ENCODE results near the gene TSEN2.
A peak's percentile ranks its signal among the peaks of the same experiment; 100 is the strongest.
"Not testable (repeated sequence)": the region's sequence is repeated elsewhere in the genome, so short reads cannot be mapped to it uniquely, and the experiment has no call there.

Gene TSEN2

DNA sequence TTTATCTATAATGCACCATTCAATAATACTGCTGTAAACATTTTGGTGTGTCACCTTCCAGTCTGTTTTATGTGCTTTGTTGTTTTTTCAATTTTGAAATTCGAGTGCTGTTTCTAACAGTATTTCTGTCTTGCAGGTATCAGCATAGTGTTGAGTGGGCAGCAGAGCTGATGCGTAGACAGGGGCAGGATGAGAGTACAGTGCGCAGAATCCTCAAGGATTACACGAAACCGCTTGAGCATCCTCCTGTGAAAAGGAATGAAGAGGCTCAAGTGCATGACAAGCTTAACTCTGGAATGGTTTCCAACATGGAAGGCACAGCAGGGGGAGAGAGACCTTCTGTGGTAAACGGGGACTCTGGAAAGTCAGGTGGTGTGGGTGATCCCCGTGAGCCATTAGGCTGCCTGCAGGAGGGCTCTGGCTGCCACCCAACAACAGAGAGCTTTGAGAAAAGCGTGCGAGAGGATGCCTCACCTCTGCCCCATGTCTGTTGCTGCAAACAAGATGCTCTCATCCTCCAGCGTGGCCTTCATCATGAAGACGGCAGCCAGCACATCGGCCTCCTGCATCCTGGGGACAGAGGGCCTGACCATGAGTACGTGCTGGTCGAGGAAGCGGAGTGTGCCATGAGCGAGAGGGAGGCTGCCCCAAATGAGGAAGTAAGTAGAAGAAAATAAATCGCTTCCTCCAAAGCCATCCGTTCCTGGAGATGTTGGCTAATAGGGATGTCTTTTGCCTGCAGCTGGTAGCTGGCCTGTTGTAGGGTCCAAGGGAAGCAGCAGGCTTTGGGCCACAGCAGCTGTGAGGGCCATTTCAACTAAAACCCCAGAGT lies 19.1 kb downstream of the TSEN2 start:
- no peak for DNase-seq (ENCODE audit: low spot score)

DNA sequence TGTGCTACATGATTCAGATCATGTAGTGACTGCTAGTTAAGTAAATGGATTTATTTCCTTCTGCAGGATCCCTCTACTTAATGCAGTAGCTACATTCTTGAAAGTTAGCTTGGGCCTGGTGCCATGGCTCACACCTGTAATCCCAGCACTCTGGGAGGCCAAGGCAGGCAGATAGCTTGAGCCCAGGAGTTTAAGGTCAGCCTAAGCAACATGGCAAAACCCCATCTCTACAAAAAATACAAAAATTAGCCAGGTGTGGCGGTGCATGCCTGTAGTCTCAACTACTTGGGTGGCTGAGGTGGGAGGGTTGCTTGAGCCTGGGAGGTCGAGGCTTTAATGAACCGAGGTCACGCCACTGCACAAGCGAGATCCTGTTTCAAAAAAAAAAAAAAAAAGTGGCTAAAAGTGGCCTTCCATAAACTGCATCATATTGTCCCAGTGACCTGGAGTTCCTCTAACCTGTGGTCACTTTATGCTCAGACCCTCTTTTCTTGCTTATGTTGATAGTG lies 22.0 kb downstream of the TSEN2 start:
- DNase-seq (ENCODE audit: low spot score), result no peak

DNA sequence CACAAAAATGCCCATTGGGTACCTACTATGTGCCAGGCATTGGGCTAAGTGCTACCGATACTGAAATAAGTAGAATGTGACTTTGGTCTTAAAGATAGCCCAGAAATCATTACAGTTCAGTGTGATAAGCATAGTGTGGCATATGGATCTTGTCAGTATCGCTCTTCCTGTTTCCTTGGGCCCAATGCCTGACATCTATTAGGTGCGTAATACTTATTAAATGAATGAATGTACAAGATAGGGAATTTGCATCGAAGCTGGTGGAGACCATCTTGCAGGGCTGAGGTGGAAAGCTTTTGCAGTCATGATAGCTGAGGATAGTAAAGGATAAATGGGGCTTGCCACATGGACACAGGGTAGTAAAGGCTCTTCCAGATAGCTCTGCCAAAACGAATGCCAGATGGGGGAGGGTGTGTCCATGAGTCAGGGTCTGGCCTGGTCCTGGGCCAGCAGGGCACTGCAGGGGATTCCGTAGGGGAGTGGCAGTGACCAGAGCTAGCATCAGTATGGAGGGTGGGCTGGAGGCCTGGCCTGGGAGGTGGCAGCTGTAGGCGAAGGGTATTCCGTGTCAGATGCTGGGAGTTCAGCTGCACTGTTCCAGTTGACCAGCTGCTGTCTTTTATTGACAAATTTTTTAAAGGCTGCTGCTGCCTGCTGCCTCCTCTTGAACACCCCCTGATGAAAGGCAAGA lies 23.5 kb downstream of the TSEN2 start:
- DNase-seq (ENCODE audit: low spot score), result no peak

DNA sequence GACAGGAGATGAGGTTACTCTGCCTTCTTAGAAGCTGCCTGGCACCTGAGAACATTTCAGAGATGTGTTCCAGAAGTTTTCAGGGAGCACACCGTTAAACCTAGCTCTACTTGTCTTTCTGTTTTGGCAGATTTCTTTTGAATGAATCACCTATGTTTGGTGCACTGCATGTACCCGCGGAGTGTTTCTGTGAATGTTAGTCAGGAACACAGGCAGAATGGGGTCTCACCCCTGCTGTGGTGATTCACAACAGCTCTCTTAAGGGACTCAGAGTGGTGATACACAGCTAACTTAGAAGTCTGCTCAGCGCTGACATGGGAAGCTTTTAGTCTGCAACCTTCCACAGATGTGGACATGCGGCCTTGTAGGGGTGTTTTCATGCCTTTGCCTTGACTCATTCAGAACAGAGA lies 24.0 kb downstream of the TSEN2 start:
- DNase-seq (ENCODE audit: low spot score), result no peak

DNA sequence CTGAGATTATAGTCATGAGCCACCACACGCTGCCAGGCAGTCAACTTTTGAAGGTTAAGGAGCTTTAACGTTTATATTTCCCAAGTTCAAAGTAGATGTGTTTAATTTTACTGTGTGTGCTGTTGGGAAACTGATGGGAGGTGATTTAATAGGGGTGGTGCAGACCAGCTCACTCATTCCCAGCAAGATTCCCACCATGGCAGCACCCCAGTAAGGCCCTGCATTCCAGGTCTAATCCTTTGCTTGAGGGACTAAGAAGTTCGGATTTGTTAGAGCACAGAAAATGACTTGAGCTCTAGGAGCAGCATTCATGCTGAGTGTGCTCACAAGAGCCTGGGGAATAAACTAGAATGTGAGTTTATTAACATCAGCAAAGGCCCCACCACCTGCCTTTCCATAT lies 25.2 kb downstream of the TSEN2 start:
- no peak for DNase-seq (ENCODE audit: low spot score)

DNA sequence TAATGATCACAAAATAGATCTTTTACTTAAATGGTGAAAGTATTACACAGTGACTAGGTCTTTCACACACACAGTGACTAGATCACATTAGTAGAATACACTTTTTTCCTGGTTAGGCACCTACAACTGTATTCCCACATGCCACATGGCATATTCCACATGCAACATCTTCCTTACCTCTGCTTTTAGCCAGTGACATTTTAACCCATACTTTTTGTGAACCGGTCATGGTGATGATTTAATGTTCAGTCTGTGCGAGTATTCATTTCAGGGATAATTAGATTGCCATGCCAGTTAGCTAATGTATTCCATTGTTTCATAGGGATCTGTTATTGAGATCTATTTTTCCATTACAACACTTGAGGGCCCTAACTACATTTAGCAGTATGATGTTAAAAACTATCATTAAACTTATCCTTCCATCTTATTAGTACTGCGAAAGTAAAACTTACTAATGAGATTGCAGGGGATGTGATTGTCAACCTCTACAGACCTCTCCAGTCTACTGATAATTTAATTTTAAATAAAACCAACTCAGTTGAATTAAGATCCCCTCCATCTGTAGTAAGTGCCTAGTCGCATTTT lies 28.3 kb downstream of the TSEN2 start:
- DNase-seq (ENCODE audit: low spot score), result peak; percentile 75

DNA sequence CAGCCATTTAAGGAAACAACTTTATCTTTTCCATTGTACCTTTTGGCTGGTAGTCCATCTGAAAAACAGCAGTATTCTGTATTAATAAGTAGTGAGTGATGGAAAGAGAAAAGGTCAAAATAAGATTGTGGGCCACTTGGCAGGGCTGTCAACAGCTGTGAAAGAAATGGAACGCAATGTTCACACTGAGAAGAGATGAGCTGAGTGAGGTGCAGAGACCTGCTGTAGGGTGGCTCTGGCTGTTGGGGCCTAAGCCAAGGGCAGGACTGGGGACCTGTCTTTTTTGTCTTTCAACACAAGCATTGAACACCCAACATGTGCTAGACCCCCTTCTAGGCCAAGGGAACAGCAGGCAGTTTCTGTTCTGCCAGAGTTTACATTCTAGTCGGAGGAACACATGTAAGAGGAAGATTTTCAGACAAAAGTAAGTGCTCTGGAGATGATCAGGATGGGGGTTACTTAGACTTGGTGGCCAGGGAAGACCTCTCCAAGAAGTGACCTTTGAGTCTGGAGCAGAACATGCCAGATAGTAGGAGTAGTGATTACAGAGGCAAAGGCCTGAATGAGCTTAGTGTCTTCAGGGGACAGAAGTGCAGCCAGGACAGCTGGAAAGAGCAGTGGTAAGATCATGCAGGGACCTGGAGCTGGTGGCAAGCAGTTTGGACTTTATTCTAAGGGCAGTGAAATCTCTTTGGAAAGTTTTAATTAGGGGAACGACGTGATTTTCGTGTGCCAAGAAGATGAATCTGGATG lies 29.6 kb downstream of the TSEN2 start:
- no peak for DNase-seq (ENCODE audit: low spot score)

DNA sequence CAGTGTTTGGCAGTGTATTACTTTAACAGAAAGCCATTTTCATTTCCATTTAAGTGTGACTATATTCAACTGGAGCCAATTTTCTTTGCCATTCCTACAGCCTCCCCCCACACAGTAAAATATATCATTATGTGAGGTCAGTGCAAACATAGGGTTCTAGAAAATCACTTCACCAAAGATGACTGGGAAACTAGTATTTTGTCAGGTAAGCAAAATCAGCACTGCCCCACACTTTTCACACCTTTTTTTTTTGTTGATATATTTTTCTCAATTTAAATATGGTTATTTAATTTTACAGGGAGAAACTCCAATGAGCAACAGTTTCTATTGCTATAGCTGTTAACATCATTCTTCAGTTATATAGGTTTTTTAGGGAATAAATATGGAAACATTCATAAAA lies 31.4 kb downstream of the TSEN2 start:
- no peak for DNase-seq (ENCODE audit: low spot score)

DNA sequence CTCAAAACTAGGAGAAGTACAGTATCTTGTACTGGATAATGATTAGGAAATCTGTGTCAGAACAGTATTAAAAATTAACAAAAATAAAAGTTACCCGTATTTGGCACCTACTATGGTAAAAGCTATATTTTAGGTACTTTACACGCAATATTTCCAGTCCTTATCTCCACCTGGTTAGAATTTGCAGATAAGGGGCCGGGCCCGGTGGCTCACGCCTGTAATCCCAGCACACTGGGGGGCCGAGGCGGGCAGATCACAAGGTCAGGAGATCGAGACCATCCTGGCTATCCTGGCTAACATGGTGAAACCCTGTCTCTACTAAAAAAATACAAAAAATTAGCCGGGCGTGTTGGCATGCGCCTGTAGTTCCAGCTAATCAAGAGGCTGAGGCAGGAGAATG lies 32.6 kb downstream of the TSEN2 start:
- DNase-seq (ENCODE audit: low spot score), result no peak

DNA sequence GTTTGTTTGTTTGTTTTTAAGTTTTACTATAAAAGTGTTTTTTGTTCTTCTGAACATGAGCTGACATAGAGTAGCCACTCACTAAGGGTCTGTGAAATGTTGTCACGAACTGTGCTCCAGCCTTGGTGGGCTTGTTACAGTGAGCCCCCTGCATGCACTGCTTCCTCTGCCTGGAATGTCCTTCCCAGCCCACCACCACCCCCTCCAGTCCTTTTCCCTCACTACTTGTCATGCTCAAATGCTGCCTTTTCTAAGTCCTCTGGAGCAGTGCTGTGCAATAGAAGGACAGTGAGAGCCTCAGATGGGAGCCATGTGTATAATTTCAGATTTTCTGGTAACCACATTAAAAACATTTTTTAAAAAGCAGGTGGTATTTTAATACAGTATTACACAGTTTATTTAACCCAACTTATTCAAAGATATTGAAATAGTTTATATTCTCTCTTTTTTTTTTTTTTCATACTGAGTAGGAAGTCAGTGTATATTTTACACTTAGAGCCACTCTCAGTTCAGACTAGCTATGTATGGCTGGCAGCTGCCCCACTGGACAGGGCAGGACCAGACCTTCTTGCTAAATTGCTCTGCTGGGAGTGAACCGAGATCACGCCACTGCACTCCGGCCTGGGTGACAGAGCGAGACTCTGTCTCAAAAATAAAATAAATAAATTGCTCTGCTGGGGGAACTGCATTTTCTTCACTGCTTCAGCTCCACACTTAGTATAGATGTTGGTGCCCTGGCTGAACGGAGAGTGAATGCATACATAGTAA lies 34.2 kb downstream of the TSEN2 start:
- DNase-seq (ENCODE audit: low spot score), result no peak

DNA sequence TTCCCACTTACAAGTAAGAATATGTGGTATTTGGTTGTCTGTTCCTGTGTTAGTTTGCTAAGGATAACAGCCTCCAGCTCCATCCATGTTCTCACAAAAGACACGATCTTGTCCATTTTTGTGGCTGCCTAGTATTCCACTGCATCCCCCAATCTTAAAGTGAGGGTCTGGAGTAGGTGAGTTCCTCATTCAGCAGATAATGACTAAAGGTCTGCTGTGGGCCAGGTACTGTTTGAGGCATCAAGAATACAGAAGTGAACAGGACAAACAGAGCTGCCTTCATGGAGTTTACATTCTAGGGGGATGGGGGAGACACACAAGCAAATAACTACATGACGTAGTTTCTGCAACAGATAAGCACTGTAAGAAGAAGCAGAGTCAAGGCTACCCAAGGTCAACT lies 36.7 kb downstream of the TSEN2 start:
- no peak for DNase-seq (ENCODE audit: low spot score)

DNA sequence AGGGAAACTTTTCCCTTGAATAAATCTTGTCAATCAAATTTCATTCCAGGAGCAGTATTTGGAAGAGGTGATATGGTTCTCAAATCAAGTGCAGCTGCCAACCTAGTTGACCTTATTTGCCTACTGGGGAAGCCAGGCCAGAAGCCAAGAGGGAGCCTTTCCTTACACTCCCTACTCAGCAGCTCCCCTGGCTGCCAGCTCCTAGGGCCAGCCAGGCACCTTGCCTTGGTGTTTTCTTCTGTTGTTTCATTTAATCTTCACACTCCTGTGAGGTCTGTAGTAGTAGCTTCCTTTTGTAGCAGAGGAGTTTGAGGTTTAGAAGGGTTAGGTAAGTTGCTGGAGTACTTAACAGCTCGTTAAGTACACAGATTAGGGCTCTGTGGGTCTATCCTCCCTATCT lies 38.4 kb downstream of the TSEN2 start:
- no peak for DNase-seq (ENCODE audit: low spot score)

DNA sequence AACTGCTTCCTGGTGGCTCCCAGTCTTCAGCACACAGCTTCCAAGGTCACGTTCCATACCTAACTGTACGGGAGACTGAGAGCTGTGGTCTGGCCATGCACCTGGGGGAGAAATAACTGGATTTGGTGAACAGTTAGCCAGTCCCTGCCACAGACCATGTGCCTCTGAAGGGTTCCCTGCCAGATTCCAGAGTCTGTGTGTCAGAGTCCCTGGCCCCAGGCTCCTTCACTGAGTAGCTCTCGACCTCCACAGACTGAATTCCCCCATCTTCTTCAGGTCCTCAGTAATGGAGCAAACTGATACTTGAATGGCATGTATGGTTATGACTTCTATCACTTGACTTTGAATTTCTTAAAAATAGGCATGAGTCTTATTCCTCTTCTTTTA lies 43.5 kb downstream of the TSEN2 start:
- DNase-seq (ENCODE audit: low spot score), result no peak

DNA sequence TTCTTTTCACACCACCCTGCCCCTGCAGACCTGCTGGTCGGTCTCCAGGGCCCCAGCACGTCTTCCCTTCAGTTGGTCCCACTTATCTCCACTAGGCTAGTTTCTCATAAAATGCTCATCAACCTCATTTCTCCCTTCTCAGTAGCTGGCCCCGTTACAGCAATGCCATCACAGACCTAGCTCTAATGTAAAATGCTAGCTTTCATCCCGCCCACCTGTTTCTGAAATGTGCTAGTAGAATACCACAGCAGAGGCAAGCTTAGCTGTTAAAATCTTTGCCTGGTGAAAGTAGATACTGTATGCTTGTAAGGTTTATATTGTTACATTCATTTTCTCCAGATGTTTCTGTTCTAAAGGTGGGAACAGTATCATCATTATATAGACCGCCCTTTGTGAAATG lies 47.9 kb downstream of the TSEN2 start:
- no peak for DNase-seq (ENCODE audit: low spot score)

DNA sequence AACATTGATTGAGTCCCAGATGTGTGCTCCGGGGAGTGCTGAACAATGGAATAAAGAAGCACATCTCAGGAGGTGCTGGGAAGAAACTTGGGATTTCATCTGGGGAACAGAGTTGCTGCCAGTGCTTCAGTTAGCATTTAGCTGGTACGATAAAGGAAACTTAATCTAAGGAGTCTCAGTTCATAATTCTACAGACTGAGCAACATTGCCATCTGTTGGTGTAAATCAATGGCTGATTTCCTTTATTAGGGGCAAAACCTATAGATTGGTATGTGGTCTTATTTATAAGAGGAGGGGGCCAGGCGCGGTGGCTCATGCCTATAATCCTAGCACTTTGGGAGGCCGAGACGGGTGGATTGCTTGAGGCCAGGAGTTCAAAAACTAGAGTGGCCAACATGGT lies 52.1 kb downstream of the TSEN2 start:
- DNase-seq (ENCODE audit: low spot score), result no peak

DNA sequence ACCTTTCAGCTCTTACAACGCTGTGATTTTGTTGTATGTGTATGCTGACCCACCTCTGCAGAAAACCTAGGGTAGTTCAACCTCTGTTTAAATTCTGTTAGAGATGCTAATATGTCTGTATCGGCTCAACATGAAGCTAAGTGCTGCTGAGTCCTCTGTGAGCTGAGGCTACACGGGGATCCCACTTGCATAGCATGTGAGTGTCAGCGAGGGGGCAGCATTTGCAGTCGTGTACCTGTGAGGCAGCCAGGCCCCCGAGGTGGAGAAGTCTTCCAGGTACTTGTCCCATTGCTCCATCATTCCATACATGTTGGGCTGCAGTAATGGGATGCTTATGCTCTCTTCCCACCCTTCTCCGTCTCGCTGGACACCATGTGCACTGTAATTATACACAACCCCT lies 57.3 kb downstream of the TSEN2 start:
- DNase-seq (ENCODE audit: low spot score), result no peak

DNA sequence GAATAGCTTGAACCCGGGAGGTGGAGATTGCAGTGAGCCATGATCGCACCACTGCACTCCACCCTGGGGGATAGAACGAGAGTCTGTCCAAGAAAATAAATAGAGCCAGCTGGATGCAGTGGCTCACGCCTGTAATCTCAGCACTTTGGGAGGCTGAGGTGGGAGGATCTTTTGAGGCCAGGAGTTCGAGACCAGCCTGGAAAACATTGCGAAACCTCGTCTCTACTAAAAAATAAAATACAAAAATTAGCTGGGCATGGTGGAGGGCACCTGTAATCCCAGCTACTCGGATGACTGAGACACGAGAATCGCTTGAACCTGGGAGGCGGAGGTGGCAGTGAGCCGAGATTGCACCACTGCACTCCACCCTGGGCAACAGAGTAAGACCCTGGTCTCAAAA lies 59.2 kb downstream of the TSEN2 start:
- DNase-seq (ENCODE audit: low spot score), result not testable (repeated sequence)

DNA sequence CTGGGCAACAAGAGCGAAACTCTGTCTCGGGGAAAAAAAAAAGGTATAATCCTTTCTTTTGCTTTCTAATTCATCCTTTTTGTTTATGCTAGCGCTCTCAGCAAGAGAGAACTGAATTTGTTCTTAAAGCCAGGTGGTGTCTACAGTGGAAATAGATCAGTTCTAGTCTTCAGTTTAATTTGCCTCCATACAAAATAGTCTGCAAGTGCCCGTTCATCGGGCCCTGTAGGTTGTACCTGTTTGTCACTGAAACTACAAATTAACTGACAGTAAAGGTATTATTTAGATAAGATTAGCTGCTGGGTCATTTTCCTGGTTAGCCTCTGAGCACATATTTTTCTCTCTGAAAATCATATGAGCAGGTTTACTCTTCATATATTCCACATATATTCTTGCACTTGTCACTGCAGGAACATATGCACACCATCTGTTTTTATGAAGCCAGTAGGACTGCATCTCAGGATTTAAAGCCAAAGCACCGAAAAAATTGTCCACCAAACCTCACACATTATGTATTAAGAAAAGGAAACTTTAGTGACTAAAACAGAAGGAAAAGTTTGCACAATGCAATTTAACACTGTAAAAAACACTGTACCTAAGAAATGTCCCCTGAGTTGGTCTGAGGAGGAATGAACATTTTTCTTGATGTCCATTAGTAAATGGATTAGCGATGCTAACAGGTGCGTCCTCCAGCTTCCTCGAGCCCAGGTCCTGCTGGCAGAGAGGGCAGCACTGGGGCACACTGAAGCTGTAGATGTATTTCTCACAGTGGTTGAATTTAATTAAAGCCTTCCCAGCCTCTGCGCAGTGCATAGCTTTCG lies 60.6 kb downstream of the TSEN2 start:
- DNase-seq (ENCODE audit: low spot score), result no peak

DNA sequence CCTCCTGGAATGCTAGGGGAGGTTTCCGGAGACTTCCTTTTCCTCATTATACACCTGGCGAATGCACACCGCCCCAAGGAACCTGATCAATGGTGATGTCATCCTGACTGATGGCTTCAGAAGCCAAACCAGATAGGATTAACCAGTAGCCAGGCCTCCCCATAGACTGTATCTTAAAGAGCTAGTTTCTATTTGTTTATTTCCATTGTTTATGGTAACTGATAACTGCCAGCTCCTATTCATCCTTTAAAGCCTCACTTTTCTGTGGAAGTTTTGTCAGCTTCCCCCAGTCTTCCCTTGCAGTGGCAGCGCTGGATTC lies 61.2 kb downstream of the TSEN2 start, which contains the start of gene MKRN2OS:
MKRN2OS (minus strand) TSS at position 27 of the 319 bp plus-strand sequence. CDS start 35 bp downstream, outside the sequence.
- no peak for DNase-seq (ENCODE audit: low spot score)

Measured in SK-N-DZ (cell line).